Measurements from ENCODE around the gene SP2.

Gene SP2

GRCh38 chr17:47878203-47879027 lies 17.6 kb upstream of the SP2 start:
- Mint-ChIP-seq H3K27ac (no peak overlapping the region), H3K9me3 (no peaks in the 10 kb centered on the region), H3K4me3 (no peak overlapping the region), H3K4me1 (ENCODE audit: low read depth) (peaks cover 11% of the 10 kb centered on the region), H3K27me3 (peaks cover 26% of the 10 kb centered on the region), H3K36me3 (ENCODE audit: low read depth) (no peaks in the 10 kb centered on the region)
- DNase-seq, result no peak

GRCh38 chr17:47879028-47879585 lies 16.9 kb upstream of the SP2 start:
- no peak overlapping the region for H3K27ac Mint-ChIP-seq
- H3K27me3 Mint-ChIP-seq, result peaks cover 24% of the 10 kb centered on the region
- peaks cover 18% of the 10 kb centered on the region for H3K4me1 Mint-ChIP-seq (ENCODE audit: low read depth)
- H3K4me3 Mint-ChIP-seq, result no peak overlapping the region
- no peaks in the 10 kb centered on the region for H3K9me3 Mint-ChIP-seq
- H3K36me3 Mint-ChIP-seq (ENCODE audit: low read depth), result no peaks in the 10 kb centered on the region
- DNase-seq, result no peak

- Mint-ChIP-seq H3K36me3 (ENCODE audit: low read depth) (no peaks in the 10 kb centered on the region), H3K4me1 (ENCODE audit: low read depth) (peaks cover 26% of the 10 kb centered on the region), H3K9me3 (no peaks in the 10 kb centered on the region), H3K27me3 (peaks cover 18% of the 10 kb centered on the region), H3K27ac (no peak overlapping the region), H3K4me3 (no peak overlapping the region)
- no peak for DNase-seq
Observed at GRCh38 chr17:47879776-47880454, 16.1 kb upstream of the SP2 start.

- no peak for DNase-seq
- no peak overlapping the region for H3K4me3 Mint-ChIP-seq
- peaks cover 10% of the 10 kb centered on the region for H3K27me3 Mint-ChIP-seq
- H3K4me1 Mint-ChIP-seq (ENCODE audit: low read depth), result peaks cover 35% of the 10 kb centered on the region
- no peaks in the 10 kb centered on the region for H3K9me3 Mint-ChIP-seq
- H3K36me3 Mint-ChIP-seq (ENCODE audit: low read depth), result no peaks in the 10 kb centered on the region
- no peak overlapping the region for H3K27ac Mint-ChIP-seq
Observed at GRCh38 chr17:47882247-47882646, 13.8 kb upstream of the SP2 start.

GRCh38 chr17:47882695-47883588 lies 13.1 kb upstream of the SP2 start:
- peaks cover 4% of the 10 kb centered on the region for H3K27me3 Mint-ChIP-seq
- peaks cover 35% of the 10 kb centered on the region for H3K4me1 Mint-ChIP-seq (ENCODE audit: low read depth)
- no peak overlapping the region for H3K4me3 Mint-ChIP-seq
- DNase-seq, result no peak
- no peaks in the 10 kb centered on the region for H3K9me3 Mint-ChIP-seq
- H3K36me3 Mint-ChIP-seq (ENCODE audit: low read depth), result no peaks in the 10 kb centered on the region
- no peak overlapping the region for H3K27ac Mint-ChIP-seq

GRCh38 chr17:47883589-47884426 lies 12.2 kb upstream of the SP2 start:
- H3K4me3 Mint-ChIP-seq, result no peak overlapping the region
- no peaks in the 10 kb centered on the region for H3K27me3 Mint-ChIP-seq
- no peak overlapping the region for H3K27ac Mint-ChIP-seq
- DNase-seq, result no peak
- peaks cover 35% of the 10 kb centered on the region for H3K4me1 Mint-ChIP-seq (ENCODE audit: low read depth)
- H3K9me3 Mint-ChIP-seq, result no peaks in the 10 kb centered on the region
- H3K36me3 Mint-ChIP-seq (ENCODE audit: low read depth), result no peaks in the 10 kb centered on the region

GRCh38 chr17:47884427-47884740 lies 11.7 kb upstream of the SP2 start:
- Mint-ChIP-seq H3K27me3 (no peaks in the 10 kb centered on the region), H3K4me3 (no peak overlapping the region), H3K36me3 (ENCODE audit: low read depth) (no peaks in the 10 kb centered on the region), H3K9me3 (no peaks in the 10 kb centered on the region), H3K27ac (no peak overlapping the region), H3K4me1 (ENCODE audit: low read depth) (peaks cover 31% of the 10 kb centered on the region)
- DNase-seq, result no peak

- DNase-seq, result no peak
- no peaks in the 10 kb centered on the region for H3K9me3 Mint-ChIP-seq
- no peak overlapping the region for H3K27ac Mint-ChIP-seq
- peaks cover 33% of the 10 kb centered on the region for H3K4me1 Mint-ChIP-seq (ENCODE audit: low read depth)
- H3K36me3 Mint-ChIP-seq (ENCODE audit: low read depth), result no peaks in the 10 kb centered on the region
- H3K4me3 Mint-ChIP-seq, result no peak overlapping the region
- no peaks in the 10 kb centered on the region for H3K27me3 Mint-ChIP-seq
Observed at GRCh38 chr17:47884905-47885730, 10.9 kb upstream of the SP2 start.

- H3K9me3 Mint-ChIP-seq, result no peaks in the 10 kb centered on the region
- no peak overlapping the region for H3K4me3 Mint-ChIP-seq
- no peak overlapping the region for H3K27ac Mint-ChIP-seq
Observed at GRCh38 chr17:47888293-47888692, 7.7 kb upstream of the SP2 start.

GRCh38 chr17:47889734-47890529 lies 6.1 kb upstream of the SP2 start:
- Mint-ChIP-seq H3K27me3 (no peaks in the 10 kb centered on the region), H3K27ac (no peak overlapping the region)

More at GRCh38 chr17:47888293-47888692, 7.7 kb upstream of the SP2 start:
- Mint-ChIP-seq H3K4me1 (ENCODE audit: low read depth) (peaks cover 27% of the 10 kb centered on the region), H3K27me3 (no peaks in the 10 kb centered on the region), H3K36me3 (ENCODE audit: low read depth) (no peaks in the 10 kb centered on the region)
- DNase-seq, result no peak

GRCh38 chr17:47891545-47892088 lies 4.4 kb upstream of the SP2 start:
- DNase-seq, result no peak
- H3K27me3 Mint-ChIP-seq, result no peaks in the 10 kb centered on the region
- H3K27ac Mint-ChIP-seq, result no peak overlapping the region
- H3K9me3 Mint-ChIP-seq, result no peaks in the 10 kb centered on the region
- peaks cover 9% of the 10 kb centered on the region for H3K36me3 Mint-ChIP-seq (ENCODE audit: low read depth)
- H3K4me1 Mint-ChIP-seq (ENCODE audit: low read depth), result peaks cover 15% of the 10 kb centered on the region
- H3K4me3 Mint-ChIP-seq, result no peak overlapping the region

More at GRCh38 chr17:47889734-47890529, 6.1 kb upstream of the SP2 start:
- peak; percentile 94 for DNase-seq
- Mint-ChIP-seq H3K36me3 (ENCODE audit: low read depth) (no peaks in the 10 kb centered on the region), H3K9me3 (no peaks in the 10 kb centered on the region), H3K4me1 (ENCODE audit: low read depth) (peaks cover 24% of the 10 kb centered on the region), H3K4me3 (no peak overlapping the region)
